Measurements from ENCODE around the gene ARMC2. TPM values are rescaled to one million over a fixed set of nuclear protein-coding genes. Genes with fewer than 3 reads are reported as not detected.

ARMC2 gene
- total and polyA plus RNA-seq, 2 donors (not counting 3 experiments of a cell fraction or from before 2014, with no cell fraction given) = 1.7 to 3.7 TPM

DNA sequence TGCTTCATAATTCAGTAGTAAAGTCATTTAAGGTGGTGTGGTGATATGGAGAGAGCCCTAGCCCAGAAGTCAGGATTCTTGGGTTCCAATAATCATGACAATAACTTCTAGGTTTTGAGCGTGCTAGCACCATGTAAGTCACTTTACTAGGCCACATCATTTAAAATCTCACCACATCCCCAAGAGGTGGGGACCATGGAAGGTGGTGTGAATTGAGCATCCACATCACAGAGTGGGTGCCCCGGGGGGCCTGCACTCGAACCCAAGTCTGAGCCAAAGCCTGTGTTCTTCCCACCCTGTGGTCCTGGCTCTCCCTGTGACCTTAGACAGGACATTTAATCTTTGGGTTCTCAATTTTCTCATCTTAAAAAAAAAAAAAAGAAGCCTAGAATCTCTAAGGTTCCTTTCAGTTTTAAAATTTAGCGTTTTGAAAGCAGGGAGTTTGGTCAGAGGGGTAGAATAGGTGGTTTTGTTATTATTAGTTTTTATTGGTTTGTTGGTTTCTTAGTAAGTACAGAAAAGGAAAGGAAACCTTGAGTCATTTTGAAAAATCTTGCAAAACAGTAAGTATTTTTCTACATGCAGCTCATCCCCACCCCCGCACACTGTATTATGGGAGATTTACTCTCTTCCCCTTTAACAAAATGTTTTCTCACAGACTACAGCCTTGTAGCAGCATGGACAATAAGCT, 26.4 kb downstream of the ARMC2 start:
- H2AFZ ChIP-seq (ENCODE audit: low read depth, low read length) = no peak overlapping the region
- dilution Hi-C loops (cut with MboI; ENCODE audit: extremely low pct_ligation_motif_present, low sequenced_read_pairs) = no loop called here
- TF ChIP-seq, protein P1, sequence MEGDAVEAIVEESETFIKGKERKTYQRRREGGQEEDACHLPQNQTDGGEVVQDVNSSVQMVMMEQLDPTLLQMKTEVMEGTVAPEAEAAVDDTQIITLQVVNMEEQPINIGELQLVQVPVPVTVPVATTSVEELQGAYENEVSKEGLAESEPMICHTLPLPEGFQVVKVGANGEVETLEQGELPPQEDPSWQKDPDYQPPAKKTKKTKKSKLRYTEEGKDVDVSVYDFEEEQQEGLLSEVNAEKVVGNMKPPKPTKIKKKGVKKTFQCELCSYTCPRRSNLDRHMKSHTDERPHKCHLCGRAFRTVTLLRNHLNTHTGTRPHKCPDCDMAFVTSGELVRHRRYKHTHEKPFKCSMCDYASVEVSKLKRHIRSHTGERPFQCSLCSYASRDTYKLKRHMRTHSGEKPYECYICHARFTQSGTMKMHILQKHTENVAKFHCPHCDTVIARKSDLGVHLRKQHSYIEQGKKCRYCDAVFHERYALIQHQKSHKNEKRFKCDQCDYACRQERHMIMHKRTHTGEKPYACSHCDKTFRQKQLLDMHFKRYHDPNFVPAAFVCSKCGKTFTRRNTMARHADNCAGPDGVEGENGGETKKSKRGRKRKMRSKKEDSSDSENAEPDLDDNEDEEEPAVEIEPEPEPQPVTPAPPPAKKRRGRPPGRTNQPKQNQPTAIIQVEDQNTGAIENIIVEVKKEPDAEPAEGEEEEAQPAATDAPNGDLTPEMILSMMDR (IDR thresholded peaks at IDR 0.05; ENCODE audit: extremely low read depth in 1 of 2, insufficient read depth in 1 of 2, low read depth in 1 of 2, low read length in 2 of 2) = no peak
- TF ChIP-seq MYC (IDR thresholded peaks at IDR 0.05; ENCODE audit: low read depth, low read length) = no peak
- TF ChIP-seq GATA2 (IDR thresholded peaks at IDR 0.05; ENCODE audit: insufficient read depth, insufficient read length, low read depth, low read length) = no peak
- TF ChIP-seq EZH2 (IDR thresholded peaks at IDR 0.05; ENCODE audit: borderline replicate concordance, low read depth, low read length, severe bottlenecking) = no peak
- TF ChIP-seq, protein P2, sequence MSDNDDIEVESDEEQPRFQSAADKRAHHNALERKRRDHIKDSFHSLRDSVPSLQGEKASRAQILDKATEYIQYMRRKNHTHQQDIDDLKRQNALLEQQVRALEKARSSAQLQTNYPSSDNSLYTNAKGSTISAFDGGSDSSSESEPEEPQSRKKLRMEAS (IDR thresholded peaks at IDR 0.05; ENCODE audit: insufficient read depth, insufficient read length) = no peak
- no peak for TF ChIP-seq FOS (IDR thresholded peaks at IDR 0.05; ENCODE audit: borderline replicate concordance, insufficient read depth, low read length)
- no peak for TF ChIP-seq POLR2A (IDR thresholded peaks at IDR 0.05; ENCODE audit: low read depth, low read length)
- TF ChIP-seq JUN (IDR thresholded peaks at IDR 0.05; ENCODE audit: borderline replicate concordance, insufficient read depth, insufficient read length, low read depth) = no peak
- H3K4me3 ChIP-seq (replicated peaks in 1 of 3; ENCODE audit: insufficient read depth in 1 of 3, low read depth in 1 of 3, low read length in 3 of 3) = no peak overlapping the region
- H3K27me3 ChIP-seq (ENCODE audit: control insufficient read depth in 2 of 2, insufficient read depth in 2 of 2, low read length in 2 of 2) = no peaks in the 10 kb centered on the region
- no peak for FAIRE-seq
- H3K9ac ChIP-seq (replicated peaks; ENCODE audit: extremely low read depth, insufficient read depth, low read length) = no peak overlapping the region
- no TSS peak for BruUV-seq (replicated peaks)
- no peaks in the 10 kb centered on the region for H3K4me1 ChIP-seq (ENCODE audit: control insufficient read depth, extremely low read depth, insufficient read depth, low read length)
- H3K9me3 ChIP-seq (replicated peaks; ENCODE audit: control insufficient read depth, insufficient read depth, low read length) = no peaks in the 10 kb centered on the region
- no peaks in the 10 kb centered on the region for H3K36me3 ChIP-seq (ENCODE audit: control insufficient read depth in 2 of 2, extremely low read depth in 1 of 2, insufficient read depth in 2 of 2, low read length in 2 of 2)
- H3K79me2 ChIP-seq (ENCODE audit: control insufficient read depth, insufficient read depth, low read length) = no peaks in the 10 kb centered on the region
- H3K9me1 ChIP-seq (replicated peaks; ENCODE audit: control insufficient read depth, extremely low read depth, insufficient read depth, low read length) = no peaks in the 10 kb centered on the region
- no peak overlapping the region for H3K27ac ChIP-seq (ENCODE audit: insufficient read depth, low read depth, low read length)
- intact Hi-C loops (cut with micrococcal nuclease) = no loop called here
- DNase-seq (ENCODE audit: low read depth, low spot score) = peak; percentile 49
- H3K4me2 ChIP-seq (ENCODE audit: insufficient read depth, low read length) = no peak overlapping the region
- ChIA-PET POLR2A (interaction anchor here (0.5 kb wide), 1 partner anchor 175 kb away, joined by 3 read pairs; no protein-coding TSS in a partner anchor), CTCF (interaction anchor here (2.1 kb wide), 1 partner anchor 18 kb away, joined by 10 read pairs; no protein-coding TSS in a partner anchor)
- no peaks in the 10 kb centered on the region for H4K20me1 ChIP-seq (replicated peaks; ENCODE audit: control insufficient read depth, extremely low read depth, insufficient read depth, low read length)
